HEK293T (cell line): ENCODE results near the gene CDK5.

Experiments used
- CTCF ChIA-PET: fragments of 350-600 bp; formaldehyde crosslinking; extraction: SDS; loops from one replicate; lab custom pipeline; 2021; ENCODE audit warnings: antibody characterized with exemption, inconsistent platforms; lab: Yijun Ruan, JAX
- POLR2A ChIA-PET: fragments of 350-600 bp; formaldehyde crosslinking; extraction: SDS; loops from one replicate; lab custom pipeline; 2020; ENCODE audit warnings: antibody characterized with exemption, inconsistent platforms; lab: Yijun Ruan, JAX
- DNase-seq: peaks from one replicate; pipeline ENCODE4 v3.0.0; 2012; ENCODE audit warnings: mixed read lengths; ENCODE audit errors: extremely low spot score
- ARNT ChIP-seq: fragments of 450-650 bp; IDR thresholded peaks from 2 replicates; pipeline ENCODE4 v1.6.1; 2017; ENCODE audit warnings: mild to moderate bottlenecking
- BHLHE40 ChIP-seq: fragments of 450-650 bp; IDR thresholded peaks from 2 replicates; pipeline ENCODE4 v1.6.1; 2016; ENCODE audit warnings: mild to moderate bottlenecking, moderate library complexity, borderline replicate concordance
- CTBP1 ChIP-seq: fragments of 450-650 bp; IDR thresholded peaks from 2 replicates; pipeline ENCODE4 v1.6.1; 2016; ENCODE audit warnings: borderline replicate concordance
- ELF4 ChIP-seq: fragments of 450-650 bp; IDR thresholded peaks from 2 replicates; pipeline ENCODE4 v1.6.1; 2017; ENCODE audit warnings: antibody characterized with exemption
- FOXA1 ChIP-seq: fragments of 450-650 bp; IDR thresholded peaks from 2 replicates; pipeline ENCODE4 v1.6.1; 2016; ENCODE audit warnings: mild to moderate bottlenecking
- FOXK2 ChIP-seq: fragments of 450-650 bp; IDR thresholded peaks from 2 replicates; pipeline ENCODE4 v1.6.1; 2016; ENCODE audit warnings: mild to moderate bottlenecking
- FOXM1 ChIP-seq: fragments of 450-650 bp; IDR thresholded peaks from 2 replicates; pipeline ENCODE4 v1.6.1; 2017; ENCODE audit warnings: mild to moderate bottlenecking, borderline replicate concordance
- HDGF ChIP-seq: fragments of 450-650 bp; IDR thresholded peaks from 2 replicates; pipeline ENCODE4 v1.6.1; 2017; ENCODE audit warnings: antibody characterized with exemption, borderline replicate concordance
- L3MBTL2 ChIP-seq: fragments of 450-650 bp; conservative IDR thresholded peaks from 2 replicates; pipeline ENCODE4 v1.6.1; 2016; ENCODE audit warnings: mild to moderate bottlenecking
- LEF1 ChIP-seq: fragments of 450-650 bp; IDR thresholded peaks from 2 replicates; pipeline ENCODE4 v1.6.1; 2017; ENCODE audit warnings: mild to moderate bottlenecking, borderline replicate concordance
- NFRKB ChIP-seq: fragments of 450-650 bp; IDR thresholded peaks from 2 replicates; pipeline ENCODE4 v1.6.1; 2016; ENCODE audit warnings: mild to moderate bottlenecking, moderate library complexity
- PKNOX1 ChIP-seq: fragments of 450-650 bp; IDR thresholded peaks from 2 replicates; pipeline ENCODE4 v1.6.1; 2016
- SP1 ChIP-seq: fragments of 450-650 bp; IDR thresholded peaks from 2 replicates; pipeline ENCODE4 v1.6.1; 2017
- SUZ12 ChIP-seq: fragments of 450-650 bp; IDR thresholded peaks from 2 replicates; pipeline ENCODE4 v1.6.1; 2016; ENCODE audit warnings: mild to moderate bottlenecking
- TARDBP ChIP-seq: fragments of 450-650 bp; IDR thresholded peaks from 2 replicates; pipeline ENCODE4 v1.6.1; 2016
- ZNF384 ChIP-seq: fragments of 450-650 bp; IDR thresholded peaks from 2 replicates; pipeline ENCODE4 v1.6.1; 2016

Gene CDK5

GRCh38 chr7:151070574-151070960, 12.9 kb upstream of the CDK5 start:
- POLR2A ChIA-PET: interaction anchor here (1.7 to 3.4 kb wide), 2 partner anchors 10 to 15 kb away, joined by 5 to 16 read pairs; partner anchors contain the start of gene FASTK
- no peak for DNase-seq
- TF ChIP-seq FOXM1 (no peak), PKNOX1 (no peak)
- CTCF ChIA-PET: no interaction called here

GRCh38 chr7:151069841-151070573, 12.3 kb upstream of the CDK5 start:
- TF ChIP-seq TARDBP: no peak
- POLR2A ChIA-PET: interaction anchor here (1.7 to 3.4 kb wide), 2 partner anchors 11 to 15 kb away, joined by 5 to 16 read pairs; partner anchors contain the start of gene FASTK
- CTCF ChIA-PET: no interaction called here

GRCh38 chr7:151068069-151068773, 10.5 kb upstream of the CDK5 start:
- DNase-seq: no peak
- TF ChIP-seq L3MBTL2 (no peak), FOXA1 (no peak), ZNF384 (no peak), PKNOX1 (no peak), NFRKB (no peak), TARDBP (no peak), BHLHE40 (no peak)
- ChIA-PET POLR2A (interaction anchor here (0.6 to 3.4 kb wide), 5 partner anchors 8 to 20 kb away, joined by 3 to 16 read pairs (median 5); partner anchors contain the start of gene FASTK), CTCF (no interaction called here)

More at GRCh38 chr7:151069841-151070573, 12.3 kb upstream of the CDK5 start:
- no peak for DNase-seq

GRCh38 chr7:151066273-151066974, 8.7 kb upstream of the CDK5 start:
- CTCF ChIA-PET: interaction anchor here (0.8 to 1.8 kb wide), 2 partner anchors 10 to 45 kb away, joined by 3 to 6 read pairs; no protein-coding TSS in a partner anchor
- TF ChIP-seq ZNF384 (no peak), L3MBTL2 (no peak), BHLHE40 (no peak), FOXK2 (no peak), ARNT (no peak), FOXA1 (no peak)
- POLR2A ChIA-PET: interaction anchor here (0.8 to 2.7 kb wide), 3 partner anchors 11 to 19 kb away, joined by 3 to 11 read pairs (median 5); partner anchors contain the start of gene FASTK

GRCh38 chr7:151065516-151065915, 7.8 kb upstream of the CDK5 start:
- DNase-seq: no peak
- ChIA-PET POLR2A (interaction anchor here (0.8 kb wide), 1 partner anchor 15 kb away, joined by 3 read pairs; the partner anchor contains the start of gene FASTK), CTCF (interaction anchor here (0.7 kb wide), 1 partner anchor 54 kb away, joined by 3 read pairs; no protein-coding TSS in a partner anchor)
- no peak for TF ChIP-seq ZNF384
- no peak for TF ChIP-seq FOXK2
- TF ChIP-seq SP1: no peak
- no peak for TF ChIP-seq ARNT
- TF ChIP-seq BHLHE40: no peak
- TF ChIP-seq TARDBP: no peak
- no peak for TF ChIP-seq LEF1
- TF ChIP-seq FOXM1: no peak
- no peak for TF ChIP-seq HDGF
- no peak for TF ChIP-seq PKNOX1
- no peak for TF ChIP-seq SUZ12
- TF ChIP-seq ELF4: no peak
- no peak for TF ChIP-seq FOXA1
- no peak for TF ChIP-seq NFRKB
- no peak for TF ChIP-seq L3MBTL2
- TF ChIP-seq CTBP1: no peak

More at GRCh38 chr7:151066273-151066974, 8.7 kb upstream of the CDK5 start:
- DNase-seq: no peak

- ChIA-PET CTCF (interaction anchor here (0.7 kb wide), 1 partner anchor 54 kb away, joined by 3 read pairs; no protein-coding TSS in a partner anchor), POLR2A (no interaction called here)
- no peak for DNase-seq
- TF ChIP-seq FOXA1 (no peak), L3MBTL2 (no peak), HDGF (no peak), CTBP1 (no peak), FOXM1 (no peak), TARDBP (no peak), SUZ12 (no peak), NFRKB (no peak), ARNT (no peak), FOXK2 (no peak), ELF4 (no peak), SP1 (no peak), ZNF384 (no peak), BHLHE40 (no peak), PKNOX1 (no peak), LEF1 (no peak)
These were observed 7.3 kb upstream of the CDK5 start for GRCh38 chr7:151064993-151065392.
